ENCODE measurements around the gene ZWILCH.
A peak's percentile ranks its signal among the peaks of the same experiment; 100 is the strongest.

DNA sequence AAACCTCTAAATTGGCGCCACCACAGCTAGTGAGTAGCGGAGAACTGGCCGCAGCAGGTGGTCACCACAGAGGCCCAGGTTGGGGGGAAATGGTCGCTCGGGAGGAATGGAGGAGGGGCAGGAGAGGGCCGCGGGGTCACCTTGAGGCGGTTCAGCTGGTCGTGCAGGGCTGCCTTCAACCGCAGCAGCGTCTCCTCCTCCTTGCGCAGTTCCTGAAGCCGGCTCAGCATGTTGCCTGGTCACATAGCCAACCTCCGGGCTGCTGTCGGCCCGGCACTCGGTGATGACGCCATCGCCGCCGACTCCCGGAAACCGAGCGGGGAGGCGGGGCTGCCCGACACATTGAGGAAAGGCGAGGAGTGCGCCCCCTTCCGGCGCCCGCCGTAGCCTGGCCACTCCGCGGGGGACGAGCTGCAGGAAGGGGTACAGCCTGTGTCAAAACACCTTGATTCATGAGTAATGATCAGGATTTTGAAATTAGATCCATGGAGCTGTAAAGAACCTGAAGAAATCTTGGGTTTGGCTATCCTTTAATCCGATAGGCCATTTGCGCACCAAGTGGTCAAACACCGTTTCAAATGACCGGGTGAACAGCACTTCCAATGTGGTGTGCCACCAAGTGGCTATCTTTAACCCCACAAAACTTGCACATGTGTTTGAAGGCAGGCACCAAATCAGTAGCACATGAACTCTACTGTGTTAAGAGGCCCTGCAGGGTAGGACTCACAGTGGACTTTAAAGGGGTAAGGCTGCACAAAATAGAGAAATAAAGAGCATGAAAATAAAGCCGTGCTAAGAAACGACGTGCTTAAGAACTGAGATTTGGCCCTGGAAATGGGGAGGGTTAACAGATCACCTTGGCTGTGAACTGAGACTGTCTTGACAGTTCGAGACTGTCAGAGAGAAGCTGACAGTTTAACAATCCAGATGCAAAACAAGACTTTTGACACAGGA, 7.3 kb upstream of the ZWILCH start, which contains the start of gene SNAPC5:
- peak; percentile 98 to 99 (median 99) for TF ChIP-seq CTCF (IDR thresholded peaks at IDR 0.05)
- peak; percentile 98 for TF ChIP-seq POLR2AphosphoS5 (IDR thresholded peaks at IDR 0.05)
- peak; percentile 68 for TF ChIP-seq POLR2A (IDR thresholded peaks at IDR 0.05)

All from prostate gland (tissue), 2 donors.